GM10248 (cell line): ENCODE measurements around the gene PLD5.

ENCODE experiments used
- CTCF ChIA-PET: fragments of 300-600 bp; sonication (Branson Sonifier 250); formaldehyde crosslinking; extraction: SDS; loops from one replicate; lab custom pipeline; 2021; ENCODE audit warnings: antibody characterized with exemption; lab: Yijun Ruan, JAX
- POLR2A ChIA-PET: fragments of 350-650 bp; sonication (Branson Sonifier 250); formaldehyde crosslinking; extraction: SDS; loops from one replicate; lab custom pipeline; 2020; ENCODE audit warnings: antibody characterized with exemption; lab: Yijun Ruan, JAX
- DNase-seq: peaks from one replicate; pipeline ENCODE4 v3.0.0; 2012; ENCODE audit errors: extremely low spot score
- TF ChIP-seq, protein P1 (sequence below): IDR thresholded peaks from 2 replicates; pipeline ENCODE4 v1.5.1; 2012; ENCODE audit warnings: mild to moderate bottlenecking, low read depth; ENCODE audit errors: extremely low read depth, missing control alignments, control extremely low read depth

The PLD5 gene

DNA sequence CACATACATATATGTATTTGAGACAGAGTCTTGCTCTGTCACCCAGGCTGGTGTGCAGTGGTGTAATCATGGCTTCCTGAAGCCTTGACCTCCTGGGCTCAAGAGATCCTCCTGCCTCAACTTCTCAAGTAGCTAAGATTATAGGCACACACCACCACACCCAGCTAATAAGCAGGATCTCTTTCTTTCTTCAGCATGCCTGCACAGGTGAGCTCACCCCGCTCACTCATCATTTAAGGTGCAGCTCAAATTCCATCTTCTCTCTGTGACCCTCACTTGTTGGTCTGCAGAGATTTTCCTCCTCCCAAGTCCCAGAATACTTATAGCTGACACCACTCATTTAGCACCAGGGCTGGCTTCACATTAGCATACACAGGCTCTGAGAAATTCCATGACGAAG is 316.5 kb downstream of the PLD5 start:
- TF ChIP-seq, protein P1, sequence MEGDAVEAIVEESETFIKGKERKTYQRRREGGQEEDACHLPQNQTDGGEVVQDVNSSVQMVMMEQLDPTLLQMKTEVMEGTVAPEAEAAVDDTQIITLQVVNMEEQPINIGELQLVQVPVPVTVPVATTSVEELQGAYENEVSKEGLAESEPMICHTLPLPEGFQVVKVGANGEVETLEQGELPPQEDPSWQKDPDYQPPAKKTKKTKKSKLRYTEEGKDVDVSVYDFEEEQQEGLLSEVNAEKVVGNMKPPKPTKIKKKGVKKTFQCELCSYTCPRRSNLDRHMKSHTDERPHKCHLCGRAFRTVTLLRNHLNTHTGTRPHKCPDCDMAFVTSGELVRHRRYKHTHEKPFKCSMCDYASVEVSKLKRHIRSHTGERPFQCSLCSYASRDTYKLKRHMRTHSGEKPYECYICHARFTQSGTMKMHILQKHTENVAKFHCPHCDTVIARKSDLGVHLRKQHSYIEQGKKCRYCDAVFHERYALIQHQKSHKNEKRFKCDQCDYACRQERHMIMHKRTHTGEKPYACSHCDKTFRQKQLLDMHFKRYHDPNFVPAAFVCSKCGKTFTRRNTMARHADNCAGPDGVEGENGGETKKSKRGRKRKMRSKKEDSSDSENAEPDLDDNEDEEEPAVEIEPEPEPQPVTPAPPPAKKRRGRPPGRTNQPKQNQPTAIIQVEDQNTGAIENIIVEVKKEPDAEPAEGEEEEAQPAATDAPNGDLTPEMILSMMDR = no peak
- ChIA-PET CTCF (no interaction called here), POLR2A (no interaction called here)
- DNase-seq = no peak

DNA sequence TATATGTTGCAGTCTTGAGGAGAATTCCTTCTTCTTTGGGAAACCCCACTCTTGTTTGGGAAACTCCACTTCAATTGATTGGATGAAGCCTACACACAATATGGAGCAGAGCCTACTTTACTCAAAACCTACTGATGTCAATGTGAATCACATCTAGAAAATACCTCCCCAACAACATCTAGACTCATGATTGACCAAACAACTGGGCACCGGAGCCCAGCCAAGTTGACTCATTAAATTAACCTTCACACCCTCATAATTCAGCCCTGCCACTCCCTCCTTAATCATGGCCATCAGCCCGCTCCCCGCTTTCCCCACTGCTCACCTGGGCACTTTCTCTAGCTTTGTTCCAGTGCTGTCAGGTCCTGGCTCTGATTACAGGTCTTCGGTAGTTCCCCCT is 317.5 kb downstream of the PLD5 start:
- ChIA-PET CTCF (interaction anchor here (1.4 kb wide), 1 partner anchor 19 kb away, joined by 3 read pairs; no protein-coding TSS in a partner anchor), POLR2A (interaction anchor here (0.8 kb wide), 1 partner anchor 713 kb away, joined by 3 read pairs; no protein-coding TSS in a partner anchor)
- DNase-seq = no peak
- TF ChIP-seq, protein P1 = no peak

DNA sequence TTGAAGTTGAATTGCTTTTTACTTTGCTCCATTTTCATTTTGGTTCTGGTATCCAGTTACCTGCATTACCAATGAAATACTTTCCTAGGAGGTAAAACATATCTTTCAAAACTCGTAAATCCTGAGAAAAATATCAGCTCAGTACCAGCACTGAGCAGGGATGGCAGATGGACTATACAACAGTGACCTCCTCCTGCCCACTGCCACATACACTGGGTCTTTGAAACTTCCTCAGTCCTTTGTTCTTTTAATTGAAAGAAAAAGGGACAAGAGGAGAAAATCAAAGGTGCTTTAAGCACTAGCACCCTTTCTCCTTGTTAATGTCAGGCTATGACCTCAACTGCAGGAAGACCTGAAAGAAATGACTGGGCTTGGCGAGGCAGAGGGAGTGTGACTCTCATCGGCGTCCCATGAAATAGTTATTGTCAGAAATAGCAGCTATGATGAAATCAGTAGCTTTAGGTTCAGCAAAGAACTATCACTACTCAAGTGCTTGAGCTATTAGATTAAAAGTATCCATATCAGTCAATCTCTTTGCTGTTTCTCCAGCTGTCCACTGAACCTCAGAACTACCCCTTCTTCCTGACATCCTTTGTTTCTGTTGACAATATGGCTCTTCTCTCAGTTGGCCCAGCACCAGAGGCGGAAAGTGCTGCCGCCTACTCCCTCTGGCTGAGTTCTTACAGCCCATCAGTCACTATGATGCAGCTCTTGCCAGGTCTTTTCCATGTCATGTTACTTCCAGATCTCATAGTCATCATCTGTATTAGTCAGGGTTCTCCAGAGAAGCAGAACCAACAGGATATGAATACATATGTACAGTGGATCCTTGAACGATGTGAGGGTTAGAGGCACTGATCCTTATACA is 318.6 kb downstream of the PLD5 start:
- POLR2A ChIA-PET = interaction anchor here (0.8 kb wide), 1 partner anchor 712 kb away, joined by 3 read pairs; no protein-coding TSS in a partner anchor
- DNase-seq = no peak
- TF ChIP-seq, protein P1 = no peak
- CTCF ChIA-PET = interaction anchor here (1.4 to 1.7 kb wide), 2 partner anchors 18 to 20 kb away, joined by 3 to 4 read pairs; no protein-coding TSS in a partner anchor

DNA sequence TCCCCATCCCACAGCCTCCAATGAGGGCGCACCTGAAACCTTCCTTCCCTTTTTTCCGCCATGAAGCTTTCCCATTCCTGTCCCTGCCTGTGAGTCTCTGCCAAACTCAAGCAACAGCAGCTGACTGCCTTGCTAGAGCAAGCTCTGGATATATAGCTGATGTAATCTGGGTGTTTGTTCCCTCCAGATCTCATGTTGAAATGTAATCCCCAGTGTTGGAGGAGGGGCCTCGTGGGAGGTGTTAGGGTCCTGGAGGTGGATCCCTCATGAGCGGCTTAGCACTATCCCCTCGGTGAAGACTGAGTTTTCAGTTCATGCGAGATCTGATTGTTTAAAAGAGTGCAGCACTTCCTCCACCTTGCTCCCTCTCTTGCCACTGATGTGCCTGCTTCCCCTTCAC is 321.2 kb downstream of the PLD5 start:
- DNase-seq = no peak
- TF ChIP-seq, protein P1 = no peak
- POLR2A ChIA-PET = no interaction called here
- CTCF ChIA-PET = no interaction called here

DNA sequence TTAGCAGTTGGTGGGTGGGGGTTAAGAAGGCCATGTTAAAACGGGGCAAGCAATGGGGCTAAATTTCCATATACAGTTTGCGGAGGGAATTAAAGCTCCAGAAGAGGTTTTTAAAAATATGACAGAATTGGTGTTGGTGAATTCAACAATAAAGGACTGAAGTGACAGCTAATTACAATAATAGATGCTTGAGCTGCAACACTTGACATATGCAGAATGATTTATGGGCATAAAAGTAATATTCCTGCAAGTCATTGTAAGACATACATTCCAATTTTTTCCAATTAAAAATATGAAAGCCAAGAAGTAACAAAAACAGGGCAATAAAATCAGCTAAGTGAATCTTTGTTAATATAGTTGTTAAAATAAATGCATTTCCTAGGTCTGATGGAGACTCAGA is 323.4 kb downstream of the PLD5 start:
- DNase-seq = no peak
- TF ChIP-seq, protein P1 = no peak
- ChIA-PET CTCF (no interaction called here), POLR2A (no interaction called here)

DNA sequence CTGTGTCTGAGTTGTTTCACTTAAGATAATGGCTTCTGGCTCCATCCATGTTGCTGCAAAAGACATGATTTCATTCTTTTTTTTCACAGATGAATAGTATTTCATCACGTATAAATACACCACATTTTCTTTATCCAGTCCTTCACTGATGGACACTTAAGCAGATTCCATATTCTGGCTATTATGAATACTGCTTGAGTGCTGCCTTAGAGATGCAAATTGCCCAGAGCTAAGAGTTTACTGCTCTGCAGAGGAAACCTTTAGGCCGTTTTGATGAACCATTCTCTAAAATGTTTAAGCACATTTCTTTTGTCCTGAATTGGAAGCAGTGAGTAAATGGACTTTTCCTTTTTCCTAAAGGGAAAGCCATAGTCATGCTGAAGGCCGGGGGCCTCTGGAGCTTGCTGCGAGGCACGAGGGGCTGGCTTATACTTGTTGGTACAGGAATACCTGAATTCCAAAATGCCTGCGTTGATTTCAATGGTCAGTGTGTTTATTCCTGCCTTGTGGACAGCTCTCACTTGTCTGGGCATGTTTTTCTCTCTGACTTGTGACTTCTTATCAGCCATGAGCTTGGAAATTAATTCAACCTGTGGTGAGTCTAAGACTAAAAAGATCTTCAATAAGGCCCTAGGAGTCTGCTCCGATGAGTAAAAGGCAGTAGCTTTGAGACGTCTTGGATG is 324.6 kb downstream of the PLD5 start:
- POLR2A ChIA-PET = no interaction called here
- no peak for DNase-seq
- TF ChIP-seq, protein P1 = no peak
- CTCF ChIA-PET = no interaction called here
